ENCODE measurements around the gene SPSB4.

- TF ChIP-seq CTCF (IDR thresholded peaks at IDR 0.05) (no peak), POLR2A (IDR thresholded peaks at IDR 0.05) (no peak), EP300 (IDR thresholded peaks at IDR 0.05; ENCODE audit: low read depth) (no peak)
Measured at GRCh38 chr3:141114179-141114745, 63.1 kb downstream of the SPSB4 start.

Measured in transverse colon (tissue), 3 donors.